Measurements from ENCODE around the gene GNG12. TPM values are rescaled to one million over a fixed set of nuclear protein-coding genes. Genes with fewer than 3 reads are reported as not detected.
A peak's percentile ranks its signal among the peaks of the same experiment; 100 is the strongest.

The GNG12 gene
- total RNA-seq, 1 donor = 201 TPM

DNA sequence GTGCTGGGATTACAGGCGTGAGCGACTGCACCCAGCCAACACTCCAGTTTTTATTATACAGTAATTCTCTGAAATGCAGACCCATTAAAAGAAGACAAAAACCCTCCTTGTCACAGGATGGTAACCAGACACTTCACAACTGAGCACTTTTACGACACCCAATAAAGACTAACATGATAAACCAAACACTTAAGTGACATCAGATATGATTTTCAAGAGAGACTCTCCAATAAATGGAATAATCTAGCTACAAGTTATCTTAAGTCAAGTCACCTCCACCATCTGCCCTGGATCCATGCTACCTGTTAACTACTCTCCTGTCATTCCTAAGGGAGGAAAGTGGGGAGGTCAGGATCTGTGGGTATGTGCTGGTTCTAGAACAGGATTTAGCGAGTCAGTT is 5.6 kb downstream of the GNG12 start:
- DNase-seq (ENCODE audit: low read depth) = peak; percentile 57
- TF ChIP-seq, protein P1, sequence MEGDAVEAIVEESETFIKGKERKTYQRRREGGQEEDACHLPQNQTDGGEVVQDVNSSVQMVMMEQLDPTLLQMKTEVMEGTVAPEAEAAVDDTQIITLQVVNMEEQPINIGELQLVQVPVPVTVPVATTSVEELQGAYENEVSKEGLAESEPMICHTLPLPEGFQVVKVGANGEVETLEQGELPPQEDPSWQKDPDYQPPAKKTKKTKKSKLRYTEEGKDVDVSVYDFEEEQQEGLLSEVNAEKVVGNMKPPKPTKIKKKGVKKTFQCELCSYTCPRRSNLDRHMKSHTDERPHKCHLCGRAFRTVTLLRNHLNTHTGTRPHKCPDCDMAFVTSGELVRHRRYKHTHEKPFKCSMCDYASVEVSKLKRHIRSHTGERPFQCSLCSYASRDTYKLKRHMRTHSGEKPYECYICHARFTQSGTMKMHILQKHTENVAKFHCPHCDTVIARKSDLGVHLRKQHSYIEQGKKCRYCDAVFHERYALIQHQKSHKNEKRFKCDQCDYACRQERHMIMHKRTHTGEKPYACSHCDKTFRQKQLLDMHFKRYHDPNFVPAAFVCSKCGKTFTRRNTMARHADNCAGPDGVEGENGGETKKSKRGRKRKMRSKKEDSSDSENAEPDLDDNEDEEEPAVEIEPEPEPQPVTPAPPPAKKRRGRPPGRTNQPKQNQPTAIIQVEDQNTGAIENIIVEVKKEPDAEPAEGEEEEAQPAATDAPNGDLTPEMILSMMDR (IDR thresholded peaks at IDR 0.05; ENCODE audit: insufficient read depth, low read depth, low read length) = no peak
- no peak overlapping the region for H3K4me3 ChIP-seq (ENCODE audit: low read depth, low read length)

GRCh38 chr1:67825591-67825990 is 7.7 kb downstream of the GNG12 start:
- no peak for DNase-seq (ENCODE audit: low read depth)
- TF ChIP-seq, protein P1 (IDR thresholded peaks at IDR 0.05; ENCODE audit: insufficient read depth, low read depth, low read length) = no peak
- no peak overlapping the region for H3K4me3 ChIP-seq (ENCODE audit: low read depth, low read length)

GRCh38 chr1:67824766-67825165 is 8.5 kb downstream of the GNG12 start:
- no peak for DNase-seq (ENCODE audit: low read depth)
- TF ChIP-seq, protein P1 (IDR thresholded peaks at IDR 0.05; ENCODE audit: insufficient read depth, low read depth, low read length) = no peak
- H3K4me3 ChIP-seq (ENCODE audit: low read depth, low read length) = no peak overlapping the region

DNA sequence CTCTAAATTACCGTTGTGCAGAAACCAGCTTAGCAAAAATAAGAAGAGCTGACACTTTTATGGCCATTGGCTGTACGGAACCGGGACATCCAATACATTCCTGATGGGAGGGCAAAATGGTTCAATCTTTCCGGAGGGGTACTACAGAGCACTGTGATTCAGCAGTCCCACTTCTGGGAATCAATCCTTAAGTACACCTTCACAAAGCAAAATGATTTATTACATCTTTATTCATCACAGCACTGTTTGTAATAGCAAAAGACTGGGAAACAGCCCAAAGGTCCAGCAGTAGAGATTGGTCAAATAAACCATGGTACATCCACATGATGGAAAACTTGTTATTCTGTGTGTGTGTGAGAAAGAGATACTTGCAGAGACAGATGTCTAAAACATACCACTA is 9.7 kb downstream of the GNG12 start:
- peak; percentile 50 for DNase-seq (ENCODE audit: low read depth)
- TF ChIP-seq, protein P1 (IDR thresholded peaks at IDR 0.05; ENCODE audit: insufficient read depth, low read depth, low read length) = no peak
- H3K4me3 ChIP-seq (ENCODE audit: low read depth, low read length) = no peak overlapping the region

GRCh38 chr1:67821263-67821662 is 12.0 kb downstream of the GNG12 start:
- TF ChIP-seq, protein P1 (IDR thresholded peaks at IDR 0.05; ENCODE audit: insufficient read depth, low read depth, low read length) = no peak
- H3K4me3 ChIP-seq (ENCODE audit: low read depth, low read length) = no peak overlapping the region
- DNase-seq (ENCODE audit: low read depth) = no peak

GRCh38 chr1:67818725-67819301 is 14.5 kb downstream of the GNG12 start:
- DNase-seq (ENCODE audit: low read depth) = no peak
- TF ChIP-seq, protein P1 (IDR thresholded peaks at IDR 0.05; ENCODE audit: insufficient read depth, low read depth, low read length) = no peak

GRCh38 chr1:67818162-67818561 is 15.1 kb downstream of the GNG12 start:
- TF ChIP-seq, protein P1 (IDR thresholded peaks at IDR 0.05; ENCODE audit: insufficient read depth, low read depth, low read length) = no peak
- DNase-seq (ENCODE audit: low read depth) = no peak
- no peak overlapping the region for H3K4me3 ChIP-seq (ENCODE audit: low read depth, low read length)

More at GRCh38 chr1:67818725-67819301, 14.5 kb downstream of the GNG12 start:
- no peak overlapping the region for H3K4me3 ChIP-seq (ENCODE audit: low read depth, low read length)

Measured in fibroblast of villous mesenchyme (primary cell).